DND-41 (cell line): ENCODE results near the gene PACSIN1.

Experiments used
- EZH2 ChIP-seq: IDR thresholded peaks from 3 replicates; pipeline ENCODE4 v1.6.1; 2012; ENCODE audit warnings: borderline replicate concordance, low read depth, mild to moderate bottlenecking, moderate library complexity, low read length, inconsistent platforms; ENCODE audit not compliant: severe bottlenecking
- TF ChIP-seq, protein P1 (sequence below): IDR thresholded peaks from 2 replicates; pipeline ENCODE4 v1.5.1; 2012; ENCODE audit warnings: borderline replicate concordance, low read length, moderate library complexity, mild to moderate bottlenecking; ENCODE audit not compliant: poor library complexity, severe bottlenecking; ENCODE audit errors: extremely low read depth

DNA sequence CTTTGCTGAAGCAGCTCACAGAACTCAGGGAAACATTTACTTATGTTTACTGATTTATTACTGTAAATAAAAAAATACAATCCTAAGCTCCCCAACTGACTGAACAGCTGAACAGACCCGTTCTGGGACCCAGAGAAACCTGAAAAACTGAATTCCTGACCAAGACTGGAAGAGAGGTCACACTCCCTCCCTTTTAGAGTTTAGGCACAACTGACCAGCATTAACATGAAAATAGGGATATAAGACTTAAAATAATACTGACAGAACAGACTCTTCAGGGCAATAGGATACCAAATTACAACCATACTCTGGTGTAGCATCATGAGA lies 28.3 kb upstream of the PACSIN1 start:
- TF ChIP-seq, protein P1, sequence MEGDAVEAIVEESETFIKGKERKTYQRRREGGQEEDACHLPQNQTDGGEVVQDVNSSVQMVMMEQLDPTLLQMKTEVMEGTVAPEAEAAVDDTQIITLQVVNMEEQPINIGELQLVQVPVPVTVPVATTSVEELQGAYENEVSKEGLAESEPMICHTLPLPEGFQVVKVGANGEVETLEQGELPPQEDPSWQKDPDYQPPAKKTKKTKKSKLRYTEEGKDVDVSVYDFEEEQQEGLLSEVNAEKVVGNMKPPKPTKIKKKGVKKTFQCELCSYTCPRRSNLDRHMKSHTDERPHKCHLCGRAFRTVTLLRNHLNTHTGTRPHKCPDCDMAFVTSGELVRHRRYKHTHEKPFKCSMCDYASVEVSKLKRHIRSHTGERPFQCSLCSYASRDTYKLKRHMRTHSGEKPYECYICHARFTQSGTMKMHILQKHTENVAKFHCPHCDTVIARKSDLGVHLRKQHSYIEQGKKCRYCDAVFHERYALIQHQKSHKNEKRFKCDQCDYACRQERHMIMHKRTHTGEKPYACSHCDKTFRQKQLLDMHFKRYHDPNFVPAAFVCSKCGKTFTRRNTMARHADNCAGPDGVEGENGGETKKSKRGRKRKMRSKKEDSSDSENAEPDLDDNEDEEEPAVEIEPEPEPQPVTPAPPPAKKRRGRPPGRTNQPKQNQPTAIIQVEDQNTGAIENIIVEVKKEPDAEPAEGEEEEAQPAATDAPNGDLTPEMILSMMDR = no peak
- TF ChIP-seq EZH2 = no peak
